Measurements from ENCODE around the gene RYR2.

The RYR2 gene

DNA sequence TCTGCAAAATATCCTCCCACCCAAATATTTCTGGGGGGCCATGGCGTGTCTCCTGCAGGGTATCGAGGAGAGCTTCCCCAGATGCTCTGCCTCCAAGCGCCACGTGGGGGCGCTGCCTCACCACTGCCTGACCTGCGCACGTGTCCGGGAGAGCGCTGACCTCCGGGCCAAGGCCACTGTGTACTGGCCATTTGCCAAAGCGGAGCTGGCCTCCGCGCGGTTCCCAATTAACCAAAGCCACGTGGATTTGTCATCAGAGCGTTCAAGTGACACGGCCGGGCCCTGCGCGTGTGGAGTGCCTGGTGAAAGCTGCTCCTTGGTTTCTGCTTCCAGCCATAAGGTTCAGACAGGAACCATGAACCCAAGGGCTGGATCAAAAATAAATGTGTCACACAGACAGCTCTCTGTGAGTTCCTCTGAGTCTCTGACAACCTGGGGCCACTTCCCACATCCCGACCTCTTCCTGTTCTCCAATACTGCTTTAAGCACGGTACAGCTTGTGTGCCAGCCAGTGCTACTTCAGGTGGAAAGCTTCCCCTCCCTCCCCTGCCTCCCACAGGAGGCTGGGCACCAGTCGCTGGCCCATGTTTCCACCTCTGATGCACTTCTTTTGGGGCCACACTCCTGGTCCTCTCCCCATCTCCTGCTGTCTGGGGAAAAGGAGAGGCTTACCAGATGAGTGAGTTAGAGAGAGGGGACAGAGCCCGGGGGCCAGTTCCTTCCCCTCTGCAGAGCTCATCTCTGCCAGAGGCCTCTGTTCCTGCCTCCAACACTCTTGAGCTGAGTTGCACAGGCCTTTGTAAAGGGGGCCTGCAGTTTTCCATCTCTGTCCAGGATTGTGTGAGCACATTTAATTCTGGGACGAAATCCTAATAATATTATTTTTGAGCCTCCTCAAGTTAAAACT lies 822.6 kb downstream of the RYR2 start:
- peak; percentile 53 for DNase-seq (ENCODE audit: low read depth)

DNA sequence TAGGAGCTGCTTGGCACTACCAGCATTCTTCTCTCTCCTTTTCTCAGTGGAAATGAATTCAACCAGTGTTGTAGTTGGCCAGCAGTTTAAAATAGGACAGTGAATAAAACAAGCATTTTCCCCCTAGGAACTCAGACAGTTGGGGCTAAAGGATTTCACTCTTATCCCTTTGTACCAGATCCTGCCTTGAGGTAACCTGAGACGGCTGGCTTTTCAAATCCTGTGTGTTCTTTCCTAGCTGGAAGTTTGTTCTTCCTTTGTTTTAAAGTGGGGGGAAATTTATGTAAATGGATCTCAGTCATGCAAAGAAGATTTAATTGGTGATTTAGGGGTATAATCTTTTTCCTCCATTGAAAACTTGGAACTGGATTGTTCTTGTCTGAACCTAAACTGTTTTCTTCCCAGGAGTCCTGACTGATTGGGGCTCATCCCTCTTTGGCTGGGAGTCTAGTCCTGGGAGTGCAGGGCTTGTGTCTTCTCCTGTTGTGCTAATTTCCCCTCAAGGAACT lies 825.5 kb downstream of the RYR2 start:
- no peak for DNase-seq (ENCODE audit: low read depth)

DNA sequence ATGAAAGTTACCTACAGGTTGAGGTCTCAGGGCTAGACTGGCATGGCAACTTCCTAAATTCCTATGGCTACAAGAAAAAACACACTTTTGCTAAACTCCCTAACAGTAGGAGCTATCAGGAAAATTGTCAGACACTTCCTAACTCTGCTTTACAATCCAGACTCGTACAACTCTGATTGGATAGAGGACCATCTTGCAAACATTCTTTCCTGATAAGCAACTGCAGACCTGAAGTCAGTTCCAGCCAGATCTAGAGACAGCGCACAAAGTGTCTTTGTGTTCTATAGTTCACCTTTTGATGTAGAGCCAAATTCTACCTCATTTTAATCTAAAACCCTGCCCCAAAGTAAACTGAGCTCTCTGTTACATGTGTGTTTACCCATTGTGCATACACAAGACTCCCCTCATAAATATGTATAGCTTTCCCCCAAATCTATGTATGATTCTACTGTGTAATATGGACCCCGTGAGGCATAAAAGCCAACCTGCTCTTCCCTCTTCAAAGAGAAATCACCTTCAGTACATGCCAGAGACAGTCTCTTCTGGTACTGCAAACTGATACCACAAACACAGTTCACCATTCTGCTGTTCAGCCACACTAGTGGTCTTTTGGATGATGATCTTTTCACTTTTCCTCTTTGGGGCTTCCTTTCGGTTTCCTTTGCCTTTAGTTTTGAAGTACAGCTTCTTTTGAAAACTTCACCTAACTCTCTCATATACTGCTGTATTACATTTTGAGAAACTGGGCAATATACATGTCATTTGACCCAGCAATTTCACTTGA lies 827.0 kb downstream of the RYR2 start:
- no peak for DNase-seq (ENCODE audit: low read depth)

DNA sequence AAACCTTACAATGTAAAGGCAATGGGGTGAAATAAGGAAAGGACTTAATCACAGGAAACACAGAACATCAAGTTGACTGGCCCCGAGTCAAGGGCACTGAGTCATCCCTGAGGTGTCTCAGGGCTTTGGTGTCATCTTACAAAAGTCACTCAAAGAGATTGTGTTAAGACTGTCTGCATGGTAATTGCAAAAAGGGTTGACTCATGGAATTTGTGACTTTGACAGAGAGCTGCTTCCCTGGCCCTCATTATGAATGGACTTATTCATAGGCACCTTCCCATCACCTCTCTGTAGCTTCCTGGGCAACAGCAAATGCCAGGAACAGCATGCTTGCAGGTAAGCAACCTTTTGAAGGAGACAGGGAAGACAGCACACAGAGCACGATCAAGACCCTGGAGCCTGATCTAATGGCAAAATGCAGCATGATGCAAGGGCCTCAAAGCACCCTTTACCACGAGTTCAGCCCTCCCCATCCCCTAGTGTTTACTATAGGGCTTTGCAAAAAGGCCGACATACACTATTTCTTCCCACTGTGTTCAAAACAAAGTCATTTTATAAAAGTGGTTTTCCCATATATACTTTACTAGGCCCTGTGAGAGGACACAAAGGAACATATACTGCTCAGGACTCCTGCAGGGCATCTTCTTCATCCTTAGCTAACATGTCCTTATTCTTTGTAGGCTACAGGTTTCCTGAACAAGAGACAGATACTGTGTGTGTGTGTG lies 831.7 kb downstream of the RYR2 start:
- no peak for DNase-seq (ENCODE audit: low read depth)

DNA sequence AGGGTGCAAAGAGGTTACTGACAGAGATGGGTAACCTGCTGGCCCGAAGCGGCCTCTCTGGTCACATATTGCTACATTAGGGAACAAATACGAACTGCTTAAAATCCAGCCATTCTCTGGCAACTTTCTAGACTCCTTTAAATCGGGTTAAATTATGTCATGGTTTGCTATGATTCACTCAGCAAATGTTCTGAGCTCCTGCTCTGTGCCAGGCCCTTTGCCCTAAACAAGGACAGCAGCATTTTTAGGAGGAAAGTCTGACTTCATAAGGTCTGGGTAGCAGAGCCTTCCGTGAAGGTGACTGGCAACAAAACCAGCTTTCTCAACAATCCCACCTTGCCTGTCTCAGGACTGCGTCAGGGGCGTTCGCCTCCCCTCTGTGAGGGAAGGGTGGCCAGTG lies 833.3 kb downstream of the RYR2 start:
- DNase-seq (ENCODE audit: low read depth): no peak

DNA sequence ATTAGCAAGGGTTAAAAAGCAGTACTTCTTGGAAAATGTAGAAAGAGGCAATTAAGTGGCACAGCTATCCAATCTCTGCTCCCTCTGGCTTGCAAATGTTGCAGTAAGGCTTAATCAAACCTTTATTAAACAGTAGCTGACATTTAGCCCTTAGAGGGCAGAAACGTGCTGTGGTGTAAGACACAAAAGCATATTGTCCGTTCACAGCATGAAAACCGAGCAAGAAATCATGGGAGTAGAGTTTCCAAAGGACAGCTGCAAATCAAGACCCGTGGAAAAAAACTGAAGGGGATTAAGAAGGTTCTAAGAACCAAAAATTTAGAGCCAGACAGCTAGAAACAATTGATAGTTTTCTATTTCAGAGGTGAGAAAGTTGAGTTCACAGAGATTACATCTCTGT lies 835.6 kb downstream of the RYR2 start:
- no peak for DNase-seq (ENCODE audit: low read depth)

DNA sequence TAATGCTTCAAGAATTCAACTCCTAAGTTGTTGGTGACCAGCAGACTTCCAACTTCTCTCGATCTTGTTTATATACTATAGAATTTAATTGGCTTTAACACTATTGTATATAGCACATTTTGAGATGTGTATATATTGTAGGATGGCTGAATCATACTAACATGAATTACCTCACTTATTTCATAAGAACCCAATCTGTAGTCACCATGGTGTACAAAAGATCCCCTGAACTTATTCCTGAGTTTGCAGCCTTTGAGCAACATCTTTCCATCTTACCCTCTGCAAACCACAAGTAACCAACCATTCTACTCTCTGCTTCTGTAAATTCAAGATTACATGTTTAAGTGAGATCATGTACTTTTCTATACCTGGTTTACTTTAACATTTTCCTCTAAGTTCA lies 836.4 kb downstream of the RYR2 start:
- DNase-seq (ENCODE audit: low read depth): no peak

DNA sequence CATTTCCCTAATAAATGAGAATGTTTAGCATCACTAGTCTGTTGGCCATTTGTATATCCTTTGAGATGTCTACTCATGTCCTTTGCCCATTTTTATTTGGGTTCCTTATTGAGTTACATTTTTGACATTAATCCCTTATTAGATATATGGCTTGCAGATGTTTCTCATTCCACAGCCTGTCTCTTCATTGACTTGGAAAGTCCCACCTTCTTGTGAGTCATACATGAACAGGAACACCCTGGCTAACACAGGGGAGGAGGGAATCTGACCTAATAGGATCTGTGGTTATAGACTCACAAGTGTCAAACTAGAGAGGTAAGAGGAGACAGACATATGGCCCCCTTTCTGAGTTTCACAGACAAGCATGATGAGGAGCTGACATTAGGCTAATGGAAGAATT lies 837.2 kb downstream of the RYR2 start:
- DNase-seq (ENCODE audit: low read depth): no peak
